ENCODE measurements around the gene STAB1. TPM values are rescaled to one million over a fixed set of nuclear protein-coding genes. Genes with fewer than 3 reads are reported as not detected.
"Not testable (repeated sequence)": the region's sequence is repeated elsewhere in the genome, so short reads cannot be mapped to it uniquely, and the experiment has no call there.

STAB1 gene
- total and polyA plus RNA-seq, 2 donors: 19.5 to 315 TPM

DNA sequence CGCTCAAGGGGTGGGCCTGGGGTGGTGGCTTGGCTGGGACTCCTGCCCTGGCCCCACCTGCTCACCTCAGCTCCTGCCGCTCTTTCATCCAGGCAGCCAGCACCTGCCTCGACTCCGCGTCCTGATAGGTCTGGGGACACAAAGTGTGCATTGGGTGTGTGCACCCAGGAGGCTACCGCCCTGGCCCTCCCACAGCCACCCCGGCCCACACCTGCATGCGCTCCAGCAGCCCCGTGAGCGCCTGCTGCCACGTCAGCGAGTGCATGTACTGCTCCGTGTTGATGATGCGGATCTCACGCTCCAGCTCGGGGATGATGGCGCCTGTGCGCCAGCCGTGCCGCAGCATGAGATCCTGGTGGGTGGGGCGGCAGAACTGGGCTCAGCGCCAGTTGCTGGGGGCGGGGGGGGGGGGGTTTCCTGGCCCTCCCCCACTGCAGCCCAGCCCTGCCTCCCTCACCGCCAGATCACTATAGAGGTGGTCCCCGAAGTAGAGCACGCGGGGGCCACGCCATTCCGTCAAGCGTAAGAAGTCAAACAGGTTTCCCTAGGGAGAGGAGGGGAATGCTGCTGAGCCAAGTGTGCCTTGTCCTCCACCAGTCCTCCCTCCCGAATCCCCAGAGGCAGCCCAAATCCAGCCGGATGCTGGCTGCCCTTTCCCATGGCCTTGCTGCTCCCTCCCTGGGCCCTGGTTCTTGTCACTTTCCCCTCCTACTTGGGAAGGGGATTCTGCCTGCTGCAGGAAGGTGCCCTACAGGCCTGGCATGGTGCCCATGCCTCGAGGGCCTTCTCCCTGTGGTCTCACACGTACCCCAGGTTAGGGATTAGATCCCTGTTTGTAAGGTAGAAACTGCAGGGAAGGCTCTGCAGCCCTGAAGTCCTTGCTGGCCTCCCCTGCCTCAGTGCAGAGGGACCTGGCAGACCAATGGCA is 29.9 kb downstream of the STAB1 start:
- WGBS: 91% methylated on average over 34 of the region's 34 CpGs
- no peaks in the 10 kb centered on the region for H3K27me3 ChIP-seq (ENCODE audit: control insufficient read depth in 2 of 2, insufficient read depth in 1 of 2, low read length in 1 of 2)
- H3K9me3 ChIP-seq (ENCODE audit: control insufficient read depth in 2 of 2, insufficient read depth in 1 of 2, low read length in 1 of 2): no peaks in the 10 kb centered on the region
- no peak overlapping the region for H3K4me3 ChIP-seq (ENCODE audit: low read length in 2 of 2)
- peaks cover 6 to 20% of the 10 kb centered on the region in 2 donors for H3K36me3 ChIP-seq (ENCODE audit: control insufficient read depth in 2 of 2, insufficient read depth in 2 of 2, low read length in 1 of 2)
- no peak for DNase-seq (ENCODE audit: low read depth in 6 of 9, low spot score in 9 of 9)
- H3K27ac ChIP-seq (ENCODE audit: low read depth in 1 of 2, low read length in 1 of 2): peak overlapping the region in 1 of 2 donors; percentile 10
- peaks cover 0 to 4% of the 10 kb centered on the region in 2 donors for H3K4me1 ChIP-seq (ENCODE audit: control insufficient read depth in 2 of 2, insufficient read depth in 2 of 2, low read length in 2 of 2)

DNA sequence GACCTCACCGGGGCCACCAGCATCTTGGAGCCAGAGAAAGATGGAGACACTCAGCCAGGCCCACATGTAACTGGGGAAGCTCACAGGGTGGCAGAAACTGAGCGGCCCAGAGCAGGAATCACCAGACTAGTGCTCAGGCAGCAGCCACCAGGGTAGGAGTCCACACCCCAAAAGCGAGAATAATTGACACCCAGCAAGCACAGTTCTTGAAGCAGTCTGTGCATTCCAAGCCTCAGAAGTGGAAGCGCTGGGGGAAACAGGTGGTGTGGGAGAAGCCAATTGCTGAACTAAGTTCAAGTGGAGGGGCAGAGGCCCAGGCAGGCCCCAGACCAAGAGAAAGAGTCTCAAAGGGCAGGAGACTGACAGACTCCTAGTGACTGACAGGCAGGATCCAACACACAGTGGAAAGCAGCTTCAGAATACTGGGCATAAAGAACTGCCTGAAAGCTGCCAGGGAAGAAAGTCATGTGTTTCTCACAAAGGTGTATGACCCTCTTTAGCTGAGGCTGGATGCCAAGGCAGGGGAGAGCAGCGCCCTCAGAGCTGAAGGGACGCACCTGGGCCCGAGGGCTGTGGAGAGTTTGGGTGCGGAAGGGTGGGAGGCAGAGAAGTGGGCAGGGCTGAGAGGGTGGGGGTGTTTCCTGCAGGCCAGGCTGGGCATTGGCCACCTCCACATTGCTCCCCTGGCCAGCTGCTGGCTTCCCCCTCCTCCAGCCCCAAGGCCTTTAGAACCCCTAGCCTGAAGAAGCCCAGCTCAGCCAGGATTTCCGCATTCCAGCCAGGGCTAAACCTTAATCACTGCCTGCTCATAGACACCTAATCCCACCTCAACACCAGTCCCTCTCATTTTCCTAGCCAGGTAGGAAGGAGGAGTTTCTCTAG is 30.8 kb downstream of the STAB1 start:
- peaks cover 6 to 20% of the 10 kb centered on the region in 2 donors for H3K36me3 ChIP-seq (ENCODE audit: control insufficient read depth in 2 of 2, insufficient read depth in 2 of 2, low read length in 1 of 2)
- peaks cover 0 to 4% of the 10 kb centered on the region in 2 donors for H3K4me1 ChIP-seq (ENCODE audit: control insufficient read depth in 2 of 2, insufficient read depth in 2 of 2, low read length in 2 of 2)
- no peak overlapping the region for H3K4me3 ChIP-seq (ENCODE audit: low read length in 2 of 2)
- H3K27ac ChIP-seq (ENCODE audit: low read depth in 1 of 2, low read length in 1 of 2): peak overlapping the region in 1 of 2 donors; percentile 10
- H3K9me3 ChIP-seq (ENCODE audit: control insufficient read depth in 2 of 2, insufficient read depth in 1 of 2, low read length in 1 of 2): no peaks in the 10 kb centered on the region
- WGBS: 92% methylated on average over 9 of the region's 9 CpGs
- no peak for DNase-seq (ENCODE audit: low read depth in 6 of 9, low spot score in 9 of 9)
- no peaks in the 10 kb centered on the region for H3K27me3 ChIP-seq (ENCODE audit: control insufficient read depth in 2 of 2, insufficient read depth in 1 of 2, low read length in 1 of 2)

DNA sequence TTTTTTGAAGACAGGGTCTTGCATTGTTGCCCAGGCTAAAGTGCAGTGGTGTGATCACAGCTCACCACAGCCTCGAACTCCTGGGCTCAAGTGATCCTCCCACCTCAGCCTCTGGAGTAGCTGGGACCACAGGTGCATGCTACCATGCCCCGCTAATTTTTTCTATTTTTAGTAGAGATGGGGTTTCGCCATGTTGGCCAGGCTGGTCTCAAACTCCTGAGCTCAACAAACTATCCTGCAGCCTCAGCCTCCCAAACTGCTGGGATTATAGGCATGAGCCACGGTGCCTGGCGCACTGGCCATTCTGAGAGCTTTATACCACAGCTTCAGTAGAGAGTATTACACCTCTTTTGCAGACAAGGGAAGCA is 31.5 kb downstream of the STAB1 start:
- H3K27me3 ChIP-seq (ENCODE audit: control insufficient read depth in 2 of 2, insufficient read depth in 1 of 2, low read length in 1 of 2); H3K27ac ChIP-seq (ENCODE audit: low read depth in 1 of 2, low read length in 1 of 2); DNase-seq (ENCODE audit: low read depth in 6 of 9, low spot score in 9 of 9); H3K4me3 ChIP-seq (ENCODE audit: low read length in 2 of 2); H3K4me1 ChIP-seq (ENCODE audit: control insufficient read depth in 2 of 2, insufficient read depth in 2 of 2, low read length in 2 of 2); H3K9me3 ChIP-seq (ENCODE audit: control insufficient read depth in 2 of 2, insufficient read depth in 1 of 2, low read length in 1 of 2): not testable (repeated sequence)
- WGBS: 97% methylated on average over 5 of the region's 5 CpGs
- peaks cover 6 to 20% of the 10 kb centered on the region in 2 donors for H3K36me3 ChIP-seq (ENCODE audit: control insufficient read depth in 2 of 2, insufficient read depth in 2 of 2, low read length in 1 of 2)

DNA sequence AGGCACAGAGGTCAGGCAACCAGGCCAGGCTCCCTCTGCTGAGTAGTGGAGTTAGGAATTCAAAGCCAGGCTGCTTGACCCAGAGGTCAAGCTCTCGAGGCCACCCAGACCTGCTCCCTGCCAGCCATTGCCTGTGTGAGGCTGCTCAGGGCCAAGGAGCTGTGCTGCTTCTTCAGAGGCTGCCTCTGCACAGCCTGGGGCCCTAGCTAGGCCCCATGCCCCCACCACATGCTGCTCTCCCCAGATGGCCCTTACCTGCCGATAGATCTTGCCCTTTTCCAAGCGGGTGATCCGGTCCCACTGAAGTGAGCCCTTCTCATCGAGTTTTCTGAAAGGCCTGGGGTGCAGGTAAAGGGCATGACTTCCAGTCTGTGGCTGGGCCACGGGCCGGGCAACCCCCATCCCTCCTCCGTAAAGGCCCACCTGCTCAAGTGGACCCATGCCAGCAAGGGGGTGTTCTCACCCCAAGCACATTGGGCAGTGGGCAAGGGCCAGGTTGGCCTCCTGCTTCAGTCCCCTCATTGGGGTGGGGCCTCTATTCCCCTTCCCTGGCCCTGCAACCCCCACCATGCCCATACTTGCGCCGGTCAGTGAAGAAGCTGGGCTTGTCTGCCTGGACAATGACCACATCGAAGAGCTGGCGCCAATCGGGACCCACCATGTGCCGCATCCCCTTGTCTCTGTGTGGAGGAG is 32.0 kb downstream of the STAB1 start:
- H3K4me3 ChIP-seq (ENCODE audit: low read length in 2 of 2): no peak overlapping the region
- no peak for DNase-seq (ENCODE audit: low read depth in 6 of 9, low spot score in 9 of 9)
- H3K36me3 ChIP-seq (ENCODE audit: control insufficient read depth in 2 of 2, insufficient read depth in 2 of 2, low read length in 1 of 2): peaks cover 6 to 20% of the 10 kb centered on the region in 2 donors
- H3K9me3 ChIP-seq (ENCODE audit: control insufficient read depth in 2 of 2, insufficient read depth in 1 of 2, low read length in 1 of 2): no peaks in the 10 kb centered on the region
- no peaks in the 10 kb centered on the region for H3K27me3 ChIP-seq (ENCODE audit: control insufficient read depth in 2 of 2, insufficient read depth in 1 of 2, low read length in 1 of 2)
- WGBS: 99% methylated on average over 14 of the region's 14 CpGs
- H3K4me1 ChIP-seq (ENCODE audit: control insufficient read depth in 2 of 2, insufficient read depth in 2 of 2, low read length in 2 of 2): peaks cover 2 to 11% of the 10 kb centered on the region in 2 donors
- H3K27ac ChIP-seq (ENCODE audit: low read depth in 1 of 2, low read length in 1 of 2): no peak overlapping the region

DNA sequence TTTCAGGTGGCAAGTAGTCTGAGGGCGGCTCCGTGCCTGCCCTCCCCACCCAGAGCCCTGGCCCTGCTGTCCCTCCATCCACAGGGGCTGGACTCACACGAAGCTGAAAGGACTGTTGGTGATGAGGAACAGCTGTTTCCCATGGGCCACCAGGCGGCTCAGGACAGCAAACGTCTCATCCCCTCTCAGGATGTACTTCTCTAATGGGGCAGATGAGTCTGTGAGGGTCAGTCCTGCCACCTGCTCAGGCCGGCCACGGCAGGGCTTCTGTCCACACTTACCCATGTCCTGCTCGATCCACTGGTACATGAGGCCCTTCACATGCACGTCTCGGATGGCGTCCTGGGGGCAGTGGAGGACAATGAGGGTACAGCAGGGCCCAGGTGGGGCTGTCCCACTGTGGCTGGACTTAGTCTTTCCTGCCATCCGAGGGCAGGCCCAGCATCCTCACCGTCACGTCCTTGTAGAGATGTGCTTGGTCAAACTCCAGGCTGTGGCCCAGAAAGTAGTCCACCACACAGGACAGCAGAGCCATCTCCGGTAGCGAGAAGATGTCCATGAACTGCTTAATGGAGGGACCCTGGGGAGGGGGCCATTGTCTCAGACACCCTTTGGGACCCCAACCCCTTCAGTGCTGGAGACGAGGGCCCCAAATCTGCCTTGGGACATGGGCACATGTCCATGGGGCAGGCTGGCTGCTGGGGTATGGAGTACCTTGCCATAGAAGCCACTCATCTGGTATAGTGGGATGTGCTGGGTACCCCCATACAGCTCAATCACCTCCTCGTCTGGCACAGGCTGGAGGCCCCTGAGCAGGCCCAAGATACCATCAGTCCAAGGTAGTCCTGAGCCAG is 32.8 kb downstream of the STAB1 start:
- no peak for DNase-seq (ENCODE audit: low read depth in 6 of 9, low spot score in 9 of 9)
- peaks cover 10 to 19% of the 10 kb centered on the region in 2 donors for H3K4me1 ChIP-seq (ENCODE audit: control insufficient read depth in 2 of 2, insufficient read depth in 2 of 2, low read length in 2 of 2)
- H3K27me3 ChIP-seq (ENCODE audit: control insufficient read depth in 2 of 2, insufficient read depth in 1 of 2, low read length in 1 of 2): peaks cover 0 to 6% of the 10 kb centered on the region in 2 donors
- WGBS: 99% methylated on average over 18 of the region's 18 CpGs
- no peak overlapping the region for H3K27ac ChIP-seq (ENCODE audit: low read depth in 1 of 2, low read length in 1 of 2)
- peaks cover 0 to 1% of the 10 kb centered on the region in 2 donors for H3K9me3 ChIP-seq (ENCODE audit: control insufficient read depth in 2 of 2, insufficient read depth in 1 of 2, low read length in 1 of 2)
- peaks cover 6 to 20% of the 10 kb centered on the region in 2 donors for H3K36me3 ChIP-seq (ENCODE audit: control insufficient read depth in 2 of 2, insufficient read depth in 2 of 2, low read length in 1 of 2)
- no peak overlapping the region for H3K4me3 ChIP-seq (ENCODE audit: low read length in 2 of 2)

DNA sequence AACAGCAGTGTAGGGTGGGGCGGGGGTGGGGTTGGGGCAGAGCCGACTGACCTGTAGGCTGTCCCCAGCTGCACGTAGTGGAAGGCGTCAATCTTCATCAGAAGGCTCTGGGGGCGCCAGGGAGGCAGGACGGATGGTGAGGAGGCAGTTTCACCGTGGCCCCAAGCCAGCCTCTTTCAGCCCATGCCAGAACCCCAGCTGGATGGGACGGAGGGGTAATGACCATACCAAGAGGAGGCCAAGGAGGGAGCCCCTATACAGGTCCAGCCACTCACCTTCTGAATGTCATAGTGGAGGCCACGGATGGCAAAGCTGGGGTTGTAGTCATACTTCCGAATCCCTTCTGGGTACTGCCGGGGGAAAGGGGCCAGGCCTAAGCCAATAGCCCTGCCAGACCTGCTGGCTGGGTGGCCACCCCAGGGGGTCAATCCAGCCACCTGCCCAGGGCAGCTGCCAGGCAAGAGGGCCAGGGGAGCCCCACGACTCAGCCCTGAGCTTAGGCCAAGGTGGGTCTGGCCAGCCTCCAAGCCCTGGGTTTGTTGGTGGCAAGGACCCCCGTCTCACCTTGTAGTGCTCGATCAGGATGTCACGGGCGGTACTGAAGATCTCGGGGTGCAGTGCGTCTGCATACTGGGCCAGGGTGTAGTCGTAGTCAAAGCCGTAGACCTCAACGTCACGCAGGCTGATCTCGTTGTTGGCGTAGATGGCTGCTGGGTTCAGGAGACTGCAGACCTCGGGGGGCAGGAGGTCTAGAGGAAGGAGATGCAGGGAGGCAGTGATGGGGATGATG is 33.6 kb downstream of the STAB1 start:
- no peak overlapping the region for H3K27ac ChIP-seq (ENCODE audit: low read depth in 1 of 2, low read length in 1 of 2)
- 98% methylated on average over 25 of the region's 25 CpGs for WGBS
- peaks cover 11 to 20% of the 10 kb centered on the region in 2 donors for H3K4me1 ChIP-seq (ENCODE audit: control insufficient read depth in 2 of 2, insufficient read depth in 2 of 2, low read length in 2 of 2)
- peaks cover 0 to 10% of the 10 kb centered on the region in 2 donors for H3K27me3 ChIP-seq (ENCODE audit: control insufficient read depth in 2 of 2, insufficient read depth in 1 of 2, low read length in 1 of 2)
- DNase-seq (ENCODE audit: low read depth in 6 of 9, low spot score in 9 of 9): no peak
- peaks cover 6 to 20% of the 10 kb centered on the region in 2 donors for H3K36me3 ChIP-seq (ENCODE audit: control insufficient read depth in 2 of 2, insufficient read depth in 2 of 2, low read length in 1 of 2)
- H3K4me3 ChIP-seq (ENCODE audit: low read length in 2 of 2): no peak overlapping the region
- H3K9me3 ChIP-seq (ENCODE audit: control insufficient read depth in 2 of 2, insufficient read depth in 1 of 2, low read length in 1 of 2): peaks cover 0 to 1% of the 10 kb centered on the region in 2 donors

DNA sequence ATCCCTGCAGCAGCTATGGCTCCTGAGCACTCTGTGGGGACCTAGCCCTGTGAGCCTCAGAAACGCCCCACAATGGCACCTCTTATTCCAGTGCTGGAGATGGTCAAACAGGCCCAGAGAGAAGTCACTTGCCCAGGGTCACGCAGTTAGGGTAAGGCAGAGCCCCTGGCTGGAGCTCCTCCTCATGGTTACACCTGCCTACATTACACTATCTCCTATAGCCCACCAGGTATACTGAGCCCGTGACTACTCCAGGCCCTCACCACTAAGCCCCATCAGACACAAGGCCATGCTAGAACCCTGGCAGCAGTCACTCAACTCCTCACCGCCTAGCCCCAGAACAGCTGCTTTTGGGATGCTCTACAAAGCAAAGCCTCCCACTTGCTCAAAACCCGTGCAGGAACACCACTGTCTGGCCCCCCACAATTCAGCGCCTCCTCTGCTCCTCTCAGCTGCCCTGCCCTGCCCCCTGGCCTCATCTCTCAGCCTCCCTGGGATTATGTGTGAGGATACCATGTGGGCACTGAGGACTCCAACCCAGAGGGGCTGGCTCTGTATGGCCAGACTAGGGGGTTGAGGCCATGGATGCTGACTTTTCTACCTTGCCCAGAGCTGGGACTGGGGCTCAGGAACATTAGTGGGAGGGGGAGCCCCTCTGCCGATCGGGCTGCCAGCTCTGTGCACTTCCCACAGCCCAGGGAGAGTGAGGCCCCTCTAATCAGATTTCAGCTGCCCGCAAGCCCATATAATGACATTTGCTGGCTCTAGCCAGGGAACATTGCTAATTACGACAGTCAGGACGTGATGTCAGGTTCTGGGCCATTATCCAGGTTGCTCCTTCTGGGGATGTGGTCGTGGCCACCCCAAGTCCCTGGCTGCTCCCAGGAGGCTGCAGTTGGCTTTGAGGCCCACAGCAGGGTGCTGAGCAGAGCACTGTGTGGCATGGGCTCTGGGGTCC is 34.5 kb downstream of the STAB1 start:
- WGBS: 96% methylated on average over 12 of the region's 12 CpGs
- H3K27me3 ChIP-seq (ENCODE audit: control insufficient read depth in 2 of 2, insufficient read depth in 1 of 2, low read length in 1 of 2): peaks cover 0 to 18% of the 10 kb centered on the region in 2 donors
- peaks cover 11 to 27% of the 10 kb centered on the region in 2 donors for H3K4me1 ChIP-seq (ENCODE audit: control insufficient read depth in 2 of 2, insufficient read depth in 2 of 2, low read length in 2 of 2)
- H3K27ac ChIP-seq (ENCODE audit: low read depth in 1 of 2, low read length in 1 of 2): no peak overlapping the region
- H3K36me3 ChIP-seq (ENCODE audit: control insufficient read depth in 2 of 2, insufficient read depth in 2 of 2, low read length in 1 of 2): peaks cover 6 to 20% of the 10 kb centered on the region in 2 donors
- H3K4me3 ChIP-seq (ENCODE audit: low read length in 2 of 2): no peak overlapping the region
- no peak for DNase-seq (ENCODE audit: low read depth in 6 of 9, low spot score in 9 of 9)
- H3K9me3 ChIP-seq (ENCODE audit: control insufficient read depth in 2 of 2, insufficient read depth in 1 of 2, low read length in 1 of 2): peaks cover 0 to 1% of the 10 kb centered on the region in 2 donors

All from thymus (tissue), 11 donors.